ENCODE results near the gene DCUN1D5.
"Not testable (repeated sequence)": the region's sequence is repeated elsewhere in the genome, so short reads cannot be mapped to it uniquely, and the experiment has no call there.

DCUN1D5 gene

GRCh38 chr11:103055221-103055890, 36.6 kb downstream of the DCUN1D5 start:
- no peak for DNase-seq

- DNase-seq: no peak
Measured at GRCh38 chr11:103053997-103054396, 38.0 kb downstream of the DCUN1D5 start.

GRCh38 chr11:103051981-103052380, 40.0 kb downstream of the DCUN1D5 start:
- DNase-seq: no peak

- no peak for DNase-seq
Measured at GRCh38 chr11:103051151-103051801, 40.7 kb downstream of the DCUN1D5 start.

- no peak for DNase-seq
Measured at GRCh38 chr11:103050351-103050750, 41.6 kb downstream of the DCUN1D5 start.

GRCh38 chr11:103047837-103048236, 44.1 kb downstream of the DCUN1D5 start:
- DNase-seq: no peak

- DNase-seq: no peak
Measured at GRCh38 chr11:103043826-103044678, 47.9 kb downstream of the DCUN1D5 start.

- DNase-seq: no peak
Measured at GRCh38 chr11:103042161-103042560, 49.8 kb downstream of the DCUN1D5 start.

- DNase-seq: no peak
Measured at GRCh38 chr11:103035791-103036434, 56.0 kb downstream of the DCUN1D5 start.

- no peak for DNase-seq
Measured at GRCh38 chr11:103035216-103035615, 56.7 kb downstream of the DCUN1D5 start.

GRCh38 chr11:103031834-103032233, 60.1 kb downstream of the DCUN1D5 start:
- DNase-seq: no peak

GRCh38 chr11:103029401-103029800, 62.6 kb downstream of the DCUN1D5 start:
- DNase-seq: no peak

- DNase-seq: not testable (repeated sequence)
Measured at GRCh38 chr11:103028304-103029020, 63.5 kb downstream of the DCUN1D5 start.

GRCh38 chr11:103024086-103024485, 67.9 kb downstream of the DCUN1D5 start:
- no peak for DNase-seq

- no peak for DNase-seq
Measured at GRCh38 chr11:103016031-103016430, 75.9 kb downstream of the DCUN1D5 start.

- DNase-seq: no peak
Measured at GRCh38 chr11:103013421-103013820, 78.5 kb downstream of the DCUN1D5 start.
